Caco-2 (cell line): ENCODE measurements around the gene RPS14. TPM values are rescaled to one million over a fixed set of nuclear protein-coding genes. Genes with fewer than 3 reads are reported as not detected.

Source experiments
- BruUV-seq: library from RNA; stranded (reverse); fragments of 400-500 nt; replicated peaks from 2 replicates; lab custom pipeline; 2021; lab: Mats Ljungman, UMichigan
- CTCF ChIA-PET: fragments of 300-600 bp; sonication (Branson Sonifier 250); formaldehyde crosslinking; loops from one replicate; lab custom pipeline; 2022; ENCODE audit warnings: antibody characterized with exemption; lab: Charles Lee
- POLR2A ChIA-PET: fragments of 300-600 bp; sonication (Branson Sonifier 250); formaldehyde crosslinking; loops from one replicate; lab custom pipeline; 2022; ENCODE audit warnings: antibody characterized with exemption; lab: Charles Lee
- DNase-seq, 2 experiments: peaks; one replicate each; pipeline versions ENCODE4 v3.0.0 to v3.0.0-alpha.2; 2020 to 2022
- H3K27me3 ChIP-seq: replicated peaks from 2 replicates; pipeline ENCODE4 v1.6.0; 2011; ENCODE audit warnings: low read length; ENCODE audit not compliant: control insufficient read depth, insufficient read depth
- H3K36me3 ChIP-seq: 2 replicates; pipeline ENCODE4 v1.5.1; 2011; ENCODE audit warnings: low read length; ENCODE audit not compliant: control insufficient read depth, insufficient read depth
- H3K4me1 ChIP-seq: fragments of 250-450 bp; sonication (Bioruptor Pico); 2 replicates; pipeline ENCODE4 v1.5.1; 2020; ENCODE audit warnings: mild to moderate bottlenecking
- H3K4me3 ChIP-seq: 2 replicates; pipeline ENCODE4 v1.5.1; 2011; ENCODE audit warnings: low read depth, mild to moderate bottlenecking, control low read depth, low read length
- H3K9me3 ChIP-seq: fragments of 250-450 bp; sonication (Bioruptor Pico); 2 replicates; pipeline ENCODE4 v1.5.1; 2020; ENCODE audit warnings: mild to moderate bottlenecking, moderate library complexity
- H3K27ac Mint-ChIP-seq: one replicate; pipeline ENCODE4 v1.8.0; 2022; ENCODE audit warnings: mixed read lengths; ENCODE audit not compliant: unreplicated experiment
- H3K27me3 Mint-ChIP-seq: one replicate; pipeline ENCODE4 v1.8.0; 2022; ENCODE audit warnings: mixed read lengths; ENCODE audit not compliant: insufficient read depth, unreplicated experiment
- H3K36me3 Mint-ChIP-seq: one replicate; pipeline ENCODE4 v1.8.0; 2022; ENCODE audit warnings: mild to moderate bottlenecking, mixed read lengths; ENCODE audit not compliant: insufficient read depth, unreplicated experiment
- H3K4me1 Mint-ChIP-seq: one replicate; pipeline ENCODE4 v1.8.0; 2022; ENCODE audit warnings: low read depth, mixed read lengths; ENCODE audit not compliant: unreplicated experiment
- H3K4me3 Mint-ChIP-seq: one replicate; pipeline ENCODE4 v1.8.0; 2022; ENCODE audit warnings: mild to moderate bottlenecking, moderate library complexity, mixed read lengths; ENCODE audit not compliant: unreplicated experiment
- H3K9me3 Mint-ChIP-seq: one replicate; pipeline ENCODE4 v1.8.0; 2022; ENCODE audit warnings: mixed read lengths; ENCODE audit not compliant: unreplicated experiment
- intact Hi-C: fragments of 100-400 bp; cut with micrococcal nuclease; formaldehyde crosslinking; loops from one replicate; pipeline ENCODE4 v1.10.0; 2022; ENCODE audit not compliant: unreplicated experiment
- total RNA-seq: library from RNA; stranded (reverse); gene quantifications from 2 replicates; pipeline ENCODE4 v1.2.3, GENCODE V29; 2022
- TF ChIP-seq, protein P1 (sequence below), 2 experiments: fragments of 200-600 bp in 1 of 2; IDR thresholded peaks; 1 replicate in 1 of 2; 2 replicates in 1 of 2; pipeline versions ENCODE4 v1.5.1 to v1.8.0; 2011 to 2022; ENCODE audit warnings: antibody characterized with exemption in 1 of 2, control low read depth in 1 of 2, inconsistent platforms in 1 of 2, low read depth in 1 of 2, low read length in 1 of 2, mild to moderate bottlenecking in 1 of 2, moderate library complexity in 1 of 2; ENCODE audit not compliant: insufficient read depth in 1 of 2, severe bottlenecking in 1 of 2, unreplicated experiment in 1 of 2

RPS14 gene
- total RNA-seq, 1 experiment from 2014 or later = 2,300 TPM

DNA sequence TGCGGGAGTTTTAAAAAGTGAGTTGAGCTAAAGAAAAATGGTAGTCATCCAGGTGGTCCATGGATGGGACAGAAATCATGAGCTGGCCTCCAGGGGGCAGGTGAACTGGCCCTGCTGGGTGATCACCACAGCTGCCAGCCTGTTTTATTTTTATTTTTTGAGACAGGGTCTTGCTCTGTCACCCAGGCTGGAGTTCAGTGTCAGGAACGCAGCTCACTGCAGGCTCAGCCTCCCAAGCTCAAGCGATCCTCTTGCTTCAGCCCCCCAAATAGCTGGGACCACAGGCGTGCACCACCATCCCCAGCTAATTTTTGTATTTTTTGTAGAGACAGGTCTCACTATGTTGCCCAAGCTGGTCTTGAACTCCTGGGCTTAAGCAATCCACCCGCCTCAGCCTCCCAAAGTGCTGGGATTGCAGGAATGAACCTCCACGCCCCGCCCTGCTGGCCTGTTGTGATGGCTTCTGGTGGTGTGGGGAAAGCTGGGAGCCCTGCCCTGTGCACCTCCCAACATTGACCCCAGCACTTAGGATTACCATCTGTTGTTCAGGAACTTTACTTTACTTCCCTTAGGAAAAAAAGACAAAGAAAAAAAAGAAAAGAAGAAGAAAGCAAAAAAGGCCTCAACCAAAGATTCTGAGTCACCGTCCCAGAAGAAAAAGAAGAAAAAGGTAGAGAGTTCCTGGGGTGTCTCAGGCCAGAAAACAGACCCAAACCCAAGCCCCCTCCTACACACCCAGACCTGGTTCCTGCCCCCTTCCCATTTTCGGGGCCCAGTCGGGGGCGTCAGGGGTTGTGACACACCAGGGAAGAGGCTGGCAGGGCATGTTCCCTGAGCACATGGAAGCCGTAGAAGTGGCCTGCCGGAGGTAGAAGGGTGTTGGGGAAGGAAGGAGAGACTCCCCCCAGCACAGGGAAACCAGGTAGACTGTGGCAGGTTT is 51.5 kb downstream of the RPS14 start:
- no peak overlapping the region for H3K27ac Mint-ChIP-seq
- Histone ChIP-seq H3K9me3 (no peaks in the 10 kb centered on the region), H3K4me3 (no peak overlapping the region), H3K4me1 (no peaks in the 10 kb centered on the region), H3K36me3 (peaks cover 7% of the 10 kb centered on the region), H3K27me3 (no peaks in the 10 kb centered on the region)
- no peak for DNase-seq
- no peaks in the 10 kb centered on the region for H3K4me1 Mint-ChIP-seq
- H3K4me3 Mint-ChIP-seq = no peak overlapping the region
- no peaks in the 10 kb centered on the region for H3K27me3 Mint-ChIP-seq
- BruUV-seq = no TSS peak
- TF ChIP-seq, protein P1, sequence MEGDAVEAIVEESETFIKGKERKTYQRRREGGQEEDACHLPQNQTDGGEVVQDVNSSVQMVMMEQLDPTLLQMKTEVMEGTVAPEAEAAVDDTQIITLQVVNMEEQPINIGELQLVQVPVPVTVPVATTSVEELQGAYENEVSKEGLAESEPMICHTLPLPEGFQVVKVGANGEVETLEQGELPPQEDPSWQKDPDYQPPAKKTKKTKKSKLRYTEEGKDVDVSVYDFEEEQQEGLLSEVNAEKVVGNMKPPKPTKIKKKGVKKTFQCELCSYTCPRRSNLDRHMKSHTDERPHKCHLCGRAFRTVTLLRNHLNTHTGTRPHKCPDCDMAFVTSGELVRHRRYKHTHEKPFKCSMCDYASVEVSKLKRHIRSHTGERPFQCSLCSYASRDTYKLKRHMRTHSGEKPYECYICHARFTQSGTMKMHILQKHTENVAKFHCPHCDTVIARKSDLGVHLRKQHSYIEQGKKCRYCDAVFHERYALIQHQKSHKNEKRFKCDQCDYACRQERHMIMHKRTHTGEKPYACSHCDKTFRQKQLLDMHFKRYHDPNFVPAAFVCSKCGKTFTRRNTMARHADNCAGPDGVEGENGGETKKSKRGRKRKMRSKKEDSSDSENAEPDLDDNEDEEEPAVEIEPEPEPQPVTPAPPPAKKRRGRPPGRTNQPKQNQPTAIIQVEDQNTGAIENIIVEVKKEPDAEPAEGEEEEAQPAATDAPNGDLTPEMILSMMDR (IDR thresholded peaks at IDR 0.05; ENCODE audit: insufficient read depth in 1 of 2, low read depth in 1 of 2, low read length in 1 of 2, severe bottlenecking in 1 of 2, unreplicated experiment in 1 of 2) = peak in 1 of 2 experiments; percentile 6
- ChIA-PET CTCF (interaction anchor here (0.7 to 2.5 kb wide), 8 partner anchors 12 to 1511 kb away, joined by 3 to 17 read pairs (median 4); no protein-coding TSS in a partner anchor), POLR2A (no interaction called here)
- H3K9me3 Mint-ChIP-seq = no peaks in the 10 kb centered on the region
- intact Hi-C loops = loop anchor here (1.0 kb wide), 1 partner anchor 38 kb away; no protein-coding TSS in a partner anchor
- peaks cover 78% of the 10 kb centered on the region for H3K36me3 Mint-ChIP-seq

DNA sequence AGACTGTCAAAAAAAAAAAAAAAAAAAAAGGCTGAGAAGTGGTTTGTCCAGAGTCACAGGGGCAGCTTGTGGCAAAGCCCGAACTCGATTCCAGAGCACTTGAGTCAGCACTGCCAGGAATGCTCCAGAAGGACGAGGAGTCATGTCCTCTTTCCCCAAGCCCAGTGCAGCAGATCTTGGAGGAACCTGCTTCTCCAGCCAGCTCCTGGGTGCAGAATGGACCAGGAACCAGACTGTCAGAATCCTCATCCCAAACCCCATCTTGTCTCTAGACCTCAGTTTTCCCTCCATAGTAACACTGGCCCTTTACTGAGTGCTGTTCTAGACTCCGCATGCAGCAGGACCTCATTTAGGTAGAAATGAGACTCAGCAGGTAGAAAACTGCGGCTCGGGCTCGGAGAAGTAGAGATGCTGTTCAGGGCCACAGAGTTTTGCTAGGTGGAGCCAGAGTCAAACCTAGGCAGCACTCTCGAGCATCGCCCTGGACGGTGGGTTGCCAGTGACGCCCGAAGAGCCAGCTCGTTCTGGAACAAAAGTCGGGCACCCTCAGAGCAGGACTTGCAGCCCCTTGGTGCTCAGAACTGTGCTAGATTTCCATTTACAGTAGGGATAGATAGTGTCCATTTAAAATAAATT is 52.3 kb downstream of the RPS14 start:
- intact Hi-C loops = loop anchor here (1.0 kb wide), 1 partner anchor 39 kb away; no protein-coding TSS in a partner anchor

More for the DNA sequence above, 52.3 kb downstream of the RPS14 start:
- POLR2A ChIA-PET = no interaction called here
- Mint-ChIP-seq H3K27me3 (no peaks in the 10 kb centered on the region), H3K9me3 (no peaks in the 10 kb centered on the region), H3K4me1 (no peaks in the 10 kb centered on the region), H3K27ac (no peak overlapping the region), H3K36me3 (peaks cover 77% of the 10 kb centered on the region), H3K4me3 (no peak overlapping the region)
- CTCF ChIA-PET = interaction anchor here (0.6 to 2.5 kb wide), 7 partner anchors 13 to 1510 kb away, joined by 3 to 17 read pairs (median 4); no protein-coding TSS in a partner anchor
- TF ChIP-seq, protein P1 (IDR thresholded peaks at IDR 0.05; ENCODE audit: insufficient read depth in 1 of 2, low read depth in 1 of 2, low read length in 1 of 2, severe bottlenecking in 1 of 2, unreplicated experiment in 1 of 2) = peak; percentile 9 to 10
- H3K27me3 ChIP-seq = no peaks in the 10 kb centered on the region
- H3K4me1 ChIP-seq = no peaks in the 10 kb centered on the region
- BruUV-seq = no TSS peak
- no peaks in the 10 kb centered on the region for H3K9me3 ChIP-seq
- DNase-seq = no peak
- H3K36me3 ChIP-seq = peaks cover 6% of the 10 kb centered on the region
- no peak overlapping the region for H3K4me3 ChIP-seq
